ENCODE data around the gene DOCK4.

Gene DOCK4

GRCh38 chr7:112192236-112193154, 13.7 kb downstream of the DOCK4 start:
- no peak for TF ChIP-seq ZFX (IDR thresholded peaks at IDR 0.05; ENCODE audit: borderline replicate concordance)
- TF ChIP-seq, protein P1, sequence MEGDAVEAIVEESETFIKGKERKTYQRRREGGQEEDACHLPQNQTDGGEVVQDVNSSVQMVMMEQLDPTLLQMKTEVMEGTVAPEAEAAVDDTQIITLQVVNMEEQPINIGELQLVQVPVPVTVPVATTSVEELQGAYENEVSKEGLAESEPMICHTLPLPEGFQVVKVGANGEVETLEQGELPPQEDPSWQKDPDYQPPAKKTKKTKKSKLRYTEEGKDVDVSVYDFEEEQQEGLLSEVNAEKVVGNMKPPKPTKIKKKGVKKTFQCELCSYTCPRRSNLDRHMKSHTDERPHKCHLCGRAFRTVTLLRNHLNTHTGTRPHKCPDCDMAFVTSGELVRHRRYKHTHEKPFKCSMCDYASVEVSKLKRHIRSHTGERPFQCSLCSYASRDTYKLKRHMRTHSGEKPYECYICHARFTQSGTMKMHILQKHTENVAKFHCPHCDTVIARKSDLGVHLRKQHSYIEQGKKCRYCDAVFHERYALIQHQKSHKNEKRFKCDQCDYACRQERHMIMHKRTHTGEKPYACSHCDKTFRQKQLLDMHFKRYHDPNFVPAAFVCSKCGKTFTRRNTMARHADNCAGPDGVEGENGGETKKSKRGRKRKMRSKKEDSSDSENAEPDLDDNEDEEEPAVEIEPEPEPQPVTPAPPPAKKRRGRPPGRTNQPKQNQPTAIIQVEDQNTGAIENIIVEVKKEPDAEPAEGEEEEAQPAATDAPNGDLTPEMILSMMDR (IDR thresholded peaks at IDR 0.05): no peak
- H3K27ac ChIP-seq: no peak overlapping the region

GRCh38 chr7:112190120-112190519, 16.1 kb downstream of the DOCK4 start:
- TF ChIP-seq ZFX (IDR thresholded peaks at IDR 0.05; ENCODE audit: borderline replicate concordance): no peak
- TF ChIP-seq, protein P1 (IDR thresholded peaks at IDR 0.05): no peak
- no peak overlapping the region for H3K27ac ChIP-seq

DNA sequence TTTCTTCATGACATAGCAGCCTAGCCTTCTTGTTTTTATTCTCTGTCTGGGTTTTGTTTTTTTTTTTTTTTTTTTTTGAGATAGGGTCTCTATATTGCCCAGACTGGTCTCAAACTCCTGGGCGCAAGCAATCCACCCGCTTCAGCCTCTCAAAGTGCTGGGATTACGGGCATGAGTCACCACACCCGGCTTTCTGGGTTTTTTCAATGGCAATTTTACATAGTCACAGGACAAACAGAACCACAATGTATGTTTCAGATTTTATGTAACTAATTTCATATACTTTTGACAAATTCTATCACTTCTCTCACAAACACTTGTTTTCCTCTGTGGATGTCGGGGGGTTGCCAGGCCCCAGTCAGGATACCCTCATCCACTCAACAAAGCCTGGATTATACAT, 16.5 kb downstream of the DOCK4 start:
- H3K27ac ChIP-seq: no peak overlapping the region

DNA sequence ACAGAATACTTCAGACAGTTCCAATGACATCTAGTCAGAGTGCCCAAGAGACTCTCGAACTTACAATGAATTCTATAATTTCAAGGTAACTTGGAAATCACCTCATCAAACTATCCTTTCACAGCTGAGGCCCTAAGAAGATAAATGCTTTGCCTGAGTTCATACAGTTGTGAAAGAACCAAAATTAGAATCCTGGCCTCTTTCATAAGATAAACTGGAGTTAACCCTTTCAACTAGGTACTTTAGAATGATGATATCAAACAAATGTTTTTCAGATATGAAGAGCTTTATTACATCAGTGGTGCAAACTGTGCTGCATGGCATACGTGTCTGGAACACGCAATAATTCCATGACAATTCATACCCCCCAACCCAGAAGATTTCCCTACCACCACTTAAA, 17.9 kb downstream of the DOCK4 start:
- no peak overlapping the region for H3K27ac ChIP-seq
- TF ChIP-seq, protein P1 (IDR thresholded peaks at IDR 0.05): no peak
- no peak for TF ChIP-seq ZFX (IDR thresholded peaks at IDR 0.05; ENCODE audit: borderline replicate concordance)

More for the DNA sequence above, 16.5 kb downstream of the DOCK4 start:
- TF ChIP-seq ZFX (IDR thresholded peaks at IDR 0.05; ENCODE audit: borderline replicate concordance): no peak
- TF ChIP-seq, protein P1 (IDR thresholded peaks at IDR 0.05): no peak

GRCh38 chr7:112186300-112186699, 19.9 kb downstream of the DOCK4 start:
- TF ChIP-seq, protein P1 (IDR thresholded peaks at IDR 0.05): no peak
- no peak for TF ChIP-seq ZFX (IDR thresholded peaks at IDR 0.05; ENCODE audit: borderline replicate concordance)
- H3K27ac ChIP-seq: no peak overlapping the region

- TF ChIP-seq ZFX (IDR thresholded peaks at IDR 0.05; ENCODE audit: borderline replicate concordance): no peak
- TF ChIP-seq, protein P1 (IDR thresholded peaks at IDR 0.05): no peak
- H3K27ac ChIP-seq: no peak overlapping the region
Measured at GRCh38 chr7:112185005-112185834, 21.0 kb downstream of the DOCK4 start.

All from 22Rv1 (cell line).